ENCODE measurements around the gene GIGYF2. TPM values are rescaled to one million over a fixed set of nuclear protein-coding genes. Genes with fewer than 3 reads are reported as not detected.

GIGYF2 gene
- total and polyA plus RNA-seq, 9 donors = 22.1 to 83.6 (median 68.4) TPM

DNA sequence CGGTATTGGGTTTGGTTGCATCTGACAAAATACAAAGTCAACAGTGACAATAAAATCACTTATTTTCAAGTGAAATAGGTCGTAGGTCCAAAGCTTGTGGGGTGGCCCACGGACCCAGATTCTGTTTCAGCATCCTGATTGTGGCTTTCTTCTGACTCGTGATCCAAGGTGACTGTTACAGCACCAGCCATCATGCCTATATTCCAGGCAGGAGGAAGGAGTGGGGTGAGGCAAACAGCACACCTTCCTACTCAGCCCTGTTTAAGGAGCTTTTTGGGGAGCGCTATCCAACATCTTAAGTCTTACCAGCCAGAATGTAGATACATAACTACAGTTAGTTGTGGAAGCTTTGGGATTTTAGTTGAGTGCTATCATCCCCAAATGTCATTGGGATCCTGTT lies 164.2 kb downstream of the GIGYF2 start:
- intact Hi-C loops (cut with DNase I) = no loop called here
- Histone ChIP-seq H3K27me3 (no peaks in the 10 kb centered on the region), H3K4me1 (ENCODE audit: insufficient read depth) (no peaks in the 10 kb centered on the region), H3K36me3 (no peaks in the 10 kb centered on the region), H3K9me3 (no peaks in the 10 kb centered on the region), H3K27ac (no peak overlapping the region), H3K4me3 (no peak overlapping the region)
- no peak for TF ChIP-seq EP300 (IDR thresholded peaks at IDR 0.05)
- TF ChIP-seq POLR2A (IDR thresholded peaks at IDR 0.05) = no peak
- TF ChIP-seq, protein P1, sequence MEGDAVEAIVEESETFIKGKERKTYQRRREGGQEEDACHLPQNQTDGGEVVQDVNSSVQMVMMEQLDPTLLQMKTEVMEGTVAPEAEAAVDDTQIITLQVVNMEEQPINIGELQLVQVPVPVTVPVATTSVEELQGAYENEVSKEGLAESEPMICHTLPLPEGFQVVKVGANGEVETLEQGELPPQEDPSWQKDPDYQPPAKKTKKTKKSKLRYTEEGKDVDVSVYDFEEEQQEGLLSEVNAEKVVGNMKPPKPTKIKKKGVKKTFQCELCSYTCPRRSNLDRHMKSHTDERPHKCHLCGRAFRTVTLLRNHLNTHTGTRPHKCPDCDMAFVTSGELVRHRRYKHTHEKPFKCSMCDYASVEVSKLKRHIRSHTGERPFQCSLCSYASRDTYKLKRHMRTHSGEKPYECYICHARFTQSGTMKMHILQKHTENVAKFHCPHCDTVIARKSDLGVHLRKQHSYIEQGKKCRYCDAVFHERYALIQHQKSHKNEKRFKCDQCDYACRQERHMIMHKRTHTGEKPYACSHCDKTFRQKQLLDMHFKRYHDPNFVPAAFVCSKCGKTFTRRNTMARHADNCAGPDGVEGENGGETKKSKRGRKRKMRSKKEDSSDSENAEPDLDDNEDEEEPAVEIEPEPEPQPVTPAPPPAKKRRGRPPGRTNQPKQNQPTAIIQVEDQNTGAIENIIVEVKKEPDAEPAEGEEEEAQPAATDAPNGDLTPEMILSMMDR (IDR thresholded peaks at IDR 0.05) = no peak
- no peak for DNase-seq
- WGBS, 3 donors = 91 to 98% (median 95%) methylated on average over 5 of the region's 5 CpGs

DNA sequence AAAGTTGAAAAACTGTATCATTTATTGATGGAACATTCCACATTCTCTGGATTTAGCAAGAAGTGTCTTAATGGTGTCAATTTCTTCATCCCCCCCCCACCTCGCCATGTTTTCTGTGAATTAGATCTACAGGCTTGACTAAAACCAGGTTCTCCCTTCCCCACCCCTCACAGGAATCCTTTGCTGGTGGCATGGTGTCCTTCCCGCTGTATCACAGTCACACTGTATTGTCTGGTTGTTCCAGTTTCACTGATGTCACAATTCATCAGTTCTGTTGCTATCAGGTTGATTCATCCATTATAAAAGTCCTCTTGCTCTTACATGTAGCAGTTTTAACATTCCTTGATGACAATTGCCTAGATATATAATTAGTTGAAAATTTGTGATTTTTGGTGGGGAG lies 166.9 kb downstream of the GIGYF2 start:
- H3K9me3 ChIP-seq = no peaks in the 10 kb centered on the region
- intact Hi-C loops (cut with DNase I) = no loop called here
- 97 to 99% (median 98%) methylated on average over 2 of the region's 2 CpGs for WGBS, 3 donors
- no peak overlapping the region for H3K27ac ChIP-seq
- no peaks in the 10 kb centered on the region for H3K36me3 ChIP-seq
- no peak overlapping the region for H3K4me3 ChIP-seq
- no peaks in the 10 kb centered on the region for H3K27me3 ChIP-seq
- no peak for TF ChIP-seq EP300 (IDR thresholded peaks at IDR 0.05)
- TF ChIP-seq, protein P1 (IDR thresholded peaks at IDR 0.05) = no peak
- TF ChIP-seq POLR2A (IDR thresholded peaks at IDR 0.05) = no peak
- DNase-seq = no peak
- no peaks in the 10 kb centered on the region for H3K4me1 ChIP-seq (ENCODE audit: insufficient read depth)

DNA sequence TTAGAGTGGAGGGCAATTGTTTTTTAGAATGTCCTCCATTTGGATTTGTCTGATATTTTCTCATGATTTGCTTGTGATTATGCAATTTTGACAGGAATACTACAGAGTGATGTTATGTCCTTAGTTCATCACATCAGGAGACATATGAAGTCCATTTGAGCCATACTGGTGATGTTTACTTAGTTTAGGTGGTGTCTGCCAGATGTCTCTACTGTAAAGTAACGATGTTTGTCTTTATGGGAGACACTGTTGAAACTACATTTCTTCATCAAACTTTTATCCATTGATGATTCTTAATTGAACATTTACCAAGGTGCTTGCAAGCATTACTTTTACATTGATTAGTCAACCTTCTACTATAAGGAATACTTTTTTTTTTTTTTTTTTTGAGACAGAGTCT lies 168.0 kb downstream of the GIGYF2 start:
- TF ChIP-seq, protein P1 (IDR thresholded peaks at IDR 0.05) = no peak
- TF ChIP-seq POLR2A (IDR thresholded peaks at IDR 0.05) (no peak), EP300 (IDR thresholded peaks at IDR 0.05) (no peak)
- H3K4me1 ChIP-seq (ENCODE audit: insufficient read depth) = no peaks in the 10 kb centered on the region
- no peak for DNase-seq
- no peaks in the 10 kb centered on the region for H3K27me3 ChIP-seq
- no peak overlapping the region for H3K27ac ChIP-seq
- H3K9me3 ChIP-seq = no peaks in the 10 kb centered on the region
- intact Hi-C loops (cut with DNase I) = no loop called here
- H3K4me3 ChIP-seq = no peak overlapping the region
- H3K36me3 ChIP-seq = no peaks in the 10 kb centered on the region
- 98 to 100% (median 98%) methylated on average over 1 of the region's 1 CpG for WGBS, 3 donors

DNA sequence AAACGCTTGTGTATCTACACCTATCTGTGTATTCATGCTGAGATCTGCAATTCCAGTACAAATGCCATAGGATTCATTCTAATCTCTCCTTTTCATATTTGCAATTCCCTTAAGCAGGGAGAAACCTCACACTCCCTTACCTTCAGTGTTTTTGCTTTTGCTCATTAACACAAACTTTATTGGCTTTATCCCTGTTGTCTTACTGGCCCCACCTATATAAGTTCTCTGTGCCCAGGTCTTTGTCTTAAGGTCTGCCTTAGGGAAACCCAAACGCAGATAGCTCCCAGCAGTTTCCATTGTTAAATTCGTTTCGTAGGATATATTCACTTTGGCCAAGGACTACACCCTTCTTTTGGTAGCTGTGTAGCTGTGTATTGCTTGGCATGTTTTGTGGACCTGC lies 169.0 kb downstream of the GIGYF2 start:
- intact Hi-C loops (cut with DNase I) = no loop called here
- Histone ChIP-seq H3K9me3 (no peaks in the 10 kb centered on the region), H3K36me3 (no peaks in the 10 kb centered on the region), H3K27ac (no peak overlapping the region), H3K4me1 (ENCODE audit: insufficient read depth) (no peaks in the 10 kb centered on the region), H3K27me3 (no peaks in the 10 kb centered on the region), H3K4me3 (no peak overlapping the region)
- TF ChIP-seq POLR2A (IDR thresholded peaks at IDR 0.05) = no peak
- TF ChIP-seq, protein P1 (IDR thresholded peaks at IDR 0.05) = no peak
- no peak for TF ChIP-seq EP300 (IDR thresholded peaks at IDR 0.05)
- no peak for DNase-seq
- WGBS, 3 donors = 86 to 91% (median 89%) methylated on average over 4 of the region's 4 CpGs
